MM.1S (cell line): Measurements from ENCODE around the gene HELZ.

Experiments
- DNase-seq: peaks from one replicate; pipeline ENCODE4 v3.0.0-alpha.2; 2015
- H2AFZ ChIP-seq: fragments of 300-600 bp; sonication (generic); 2 replicates; pipeline ENCODE4 v1.6.0; 2016; ENCODE audit warnings: antibody characterized with exemption, low read length
- H3F3A ChIP-seq: fragments of 300-600 bp; sonication (generic); 2 replicates; pipeline ENCODE4 v1.6.1; 2016; ENCODE audit warnings: mild to moderate bottlenecking, antibody characterized with exemption, low read length, moderate library complexity, mixed read lengths; ENCODE audit not compliant: insufficient read depth
- H3K27ac ChIP-seq: fragments of 300-600 bp; sonication (generic); 2 replicates; pipeline ENCODE4 v1.5.1; 2016; ENCODE audit warnings: mild to moderate bottlenecking, low read length
- H3K27me3 ChIP-seq: fragments of 300-600 bp; sonication (generic); replicated peaks from 2 replicates; pipeline ENCODE4 v1.6.0; 2016; ENCODE audit warnings: low read length; ENCODE audit not compliant: insufficient read depth
- H3K36me3 ChIP-seq: fragments of 300-600 bp; sonication (generic); replicated peaks from 2 replicates; pipeline ENCODE4 v1.6.1; 2016; ENCODE audit warnings: mild to moderate bottlenecking, low read length, mixed read lengths; ENCODE audit not compliant: insufficient read depth
- H3K4me1 ChIP-seq: fragments of 300-600 bp; sonication (generic); 2 replicates; pipeline ENCODE4 v1.6.1; 2016; ENCODE audit warnings: low read length, mixed read lengths
- H3K4me2 ChIP-seq: fragments of 300-600 bp; sonication (generic); 2 replicates; pipeline ENCODE4 v1.6.0; 2016; ENCODE audit warnings: low read depth, low read length
- H3K4me3 ChIP-seq: fragments of 300-600 bp; sonication (generic); 2 replicates; pipeline ENCODE4 v1.5.1; 2016; ENCODE audit warnings: low read length, mixed read lengths
- H3K79me2 ChIP-seq: fragments of 300-600 bp; sonication (generic); 2 replicates; pipeline ENCODE4 v1.6.1; 2016; ENCODE audit warnings: mixed run types, low read length, mixed read lengths
- H3K9ac ChIP-seq: fragments of 300-600 bp; sonication (generic); 2 replicates; pipeline ENCODE4 v1.6.1; 2016; ENCODE audit warnings: low read length, mixed read lengths
- H3K9me2 ChIP-seq: fragments of 300-600 bp; sonication (generic); replicated peaks from 2 replicates; pipeline ENCODE4 v1.6.1; 2016; ENCODE audit warnings: mild to moderate bottlenecking, low read length, mixed read lengths; ENCODE audit not compliant: insufficient read depth
- H3K9me3 ChIP-seq: fragments of 300-600 bp; sonication (generic); replicated peaks from 2 replicates; pipeline ENCODE4 v1.6.1; 2016; ENCODE audit warnings: mild to moderate bottlenecking, low read length, mixed read lengths; ENCODE audit not compliant: insufficient read depth
- H4K20me1 ChIP-seq: fragments of 300-600 bp; sonication (generic); 2 replicates; pipeline ENCODE4 v1.6.1; 2016; ENCODE audit warnings: mild to moderate bottlenecking, low read length, moderate library complexity, mixed read lengths; ENCODE audit not compliant: insufficient read depth
- CTCF ChIP-seq: fragments of 300-600 bp; sonication (generic); IDR thresholded peaks from 2 replicates; pipeline ENCODE4 v1.5.1; 2016; ENCODE audit warnings: antibody characterized with exemption, low read length, mixed read lengths
- EZH2 ChIP-seq: fragments of 300-600 bp; sonication (generic); optimal IDR thresholded peaks from 2 replicates; pipeline ENCODE3; 2017; ENCODE audit warnings: low read depth, mild to moderate bottlenecking, antibody characterized with exemption, low read length, mixed read lengths
- EZH2phosphoT487 ChIP-seq: fragments of 300-600 bp; sonication (generic); IDR thresholded peaks from 2 replicates; pipeline ENCODE4 v1.6.1; 2018; ENCODE audit warnings: antibody characterized with exemption, low read length

The HELZ gene

GRCh38 chr17:67245073-67245693, at the start of gene HELZ:
HELZ (minus strand) TSS chr17:67245196; CDS start chr17:67218804, 26,392 bp downstream.
- H2AFZ ChIP-seq, result peak within 1 kb of the TSS; percentile 97
- peak within 1 kb of the TSS; percentile 99 for H3K4me2 ChIP-seq
- peak within 1 kb of the TSS; percentile 86 for H3K9ac ChIP-seq
- no peaks in the 10 kb centered on the region for H4K20me1 ChIP-seq
- H3K27me3 ChIP-seq, result 0 out of 2 replicates have a peak, but pooled peaks cover 4% of the 10 kb centered on the region
- peaks cover 9% of the 10 kb centered on the region; the same call in 1 of the 2 replicates for H3F3A ChIP-seq
- peaks cover 45% of the 10 kb centered on the region for H3K79me2 ChIP-seq
- H3K36me3 ChIP-seq, result peaks cover 3% of the 10 kb centered on the region; the same call in 1 of the 2 replicates
- peak within 1 kb of the TSS; percentile 92 for H3K4me3 ChIP-seq
- peak; percentile 90 for DNase-seq
- no peaks in the 10 kb centered on the region for H3K9me3 ChIP-seq
- TF ChIP-seq EZH2phosphoT487 (no peak), CTCF (no peak), EZH2 (no peak)
- no peak within 1 kb of the TSS; the same call in 1 of the 2 replicates for H3K27ac ChIP-seq
- peaks cover 19% of the 10 kb centered on the region for H3K4me1 ChIP-seq
- H3K9me2 ChIP-seq, result no peaks in the 10 kb centered on the region

GRCh38 chr17:67293251-67294203, 48.5 kb upstream of the HELZ start:
- DNase-seq, result peak; percentile 78
- Histone ChIP-seq H3K9ac (peak overlapping the region; percentile 20; the same call in 1 of the 2 replicates), H3F3A (no peaks in the 10 kb centered on the region), H3K9me3 (no peaks in the 10 kb centered on the region), H3K27ac (no peak overlapping the region), H3K79me2 (no peaks in the 10 kb centered on the region), H3K36me3 (no peaks in the 10 kb centered on the region), H4K20me1 (no peaks in the 10 kb centered on the region), H2AFZ (peak overlapping the region; percentile 64), H3K4me1 (no peaks in the 10 kb centered on the region), H3K4me3 (peak overlapping the region; percentile 26; the same call in 1 of the 2 replicates), H3K9me2 (no peaks in the 10 kb centered on the region), H3K4me2 (peak overlapping the region; percentile 40; the same call in 1 of the 2 replicates), H3K27me3 (no peaks in the 10 kb centered on the region)
- TF ChIP-seq EZH2 (no peak), CTCF (peak; percentile 89)

GRCh38 chr17:67290711-67291291, 45.8 kb upstream of the HELZ start:
- no peak overlapping the region for H3K9ac ChIP-seq
- H3F3A ChIP-seq, result no peaks in the 10 kb centered on the region
- H3K9me3 ChIP-seq, result no peaks in the 10 kb centered on the region
- TF ChIP-seq CTCF (no peak), EZH2 (no peak), EZH2phosphoT487 (no peak)
- no peak overlapping the region for H3K27ac ChIP-seq
- H3K4me3 ChIP-seq, result no peak overlapping the region
- H3K4me2 ChIP-seq, result no peak overlapping the region
- H3K4me1 ChIP-seq, result no peaks in the 10 kb centered on the region
- no peaks in the 10 kb centered on the region for H3K27me3 ChIP-seq
- no peak for DNase-seq
- no peaks in the 10 kb centered on the region for H3K9me2 ChIP-seq
- H4K20me1 ChIP-seq, result no peaks in the 10 kb centered on the region
- no peak overlapping the region for H2AFZ ChIP-seq
- H3K36me3 ChIP-seq, result no peaks in the 10 kb centered on the region
- H3K79me2 ChIP-seq, result no peaks in the 10 kb centered on the region
